ENCODE data around the gene APH1B.

The APH1B gene

GRCh38 chr15:63263519-63263918 lies 13.9 kb upstream of the APH1B start:
- Histone ChIP-seq H3K36me3 (replicated peaks; ENCODE audit: low read depth, low read length) (peaks cover 27% of the 10 kb centered on the region), H3K4me2 (ENCODE audit: low read length) (no peak overlapping the region), H3K79me2 (ENCODE audit: low read length) (no peaks in the 10 kb centered on the region), H3K27ac (ENCODE audit: low read length) (no peak overlapping the region), H3K27me3 (ENCODE audit: low read depth, low read length) (no peaks in the 10 kb centered on the region), H3K4me1 (ENCODE audit: low read length) (no peaks in the 10 kb centered on the region), H3K9me3 (ENCODE audit: insufficient read depth, low read length) (no peaks in the 10 kb centered on the region), H3K9ac (ENCODE audit: low read length) (no peak overlapping the region), H2AFZ (ENCODE audit: low read depth, low read length) (no peak overlapping the region), H4K20me1 (ENCODE audit: insufficient read depth, low read length) (no peaks in the 10 kb centered on the region), H3K4me3 (ENCODE audit: low read length) (no peak overlapping the region)
- no peak for TF ChIP-seq EZH2phosphoT487 (IDR thresholded peaks at IDR 0.05; ENCODE audit: low read depth)
- TF ChIP-seq CTCF (IDR thresholded peaks at IDR 0.05; ENCODE audit: low read depth, low read length) = no peak

- no peak overlapping the region for H3K9ac ChIP-seq (ENCODE audit: low read length)
- H3K4me2 ChIP-seq (ENCODE audit: low read length) = no peak overlapping the region
- H3K79me2 ChIP-seq (ENCODE audit: low read length) = no peaks in the 10 kb centered on the region
- no peaks in the 10 kb centered on the region for H3K4me1 ChIP-seq (ENCODE audit: low read length)
- no peak overlapping the region for H3K27ac ChIP-seq (ENCODE audit: low read length)
- H3K36me3 ChIP-seq (replicated peaks; ENCODE audit: low read depth, low read length) = peaks cover 23% of the 10 kb centered on the region
- no peaks in the 10 kb centered on the region for H3K9me3 ChIP-seq (ENCODE audit: insufficient read depth, low read length)
- H3K4me3 ChIP-seq (ENCODE audit: low read length) = no peak overlapping the region
- no peaks in the 10 kb centered on the region for H4K20me1 ChIP-seq (ENCODE audit: insufficient read depth, low read length)
- H3K27me3 ChIP-seq (ENCODE audit: low read depth, low read length) = no peaks in the 10 kb centered on the region
- no peak overlapping the region for H2AFZ ChIP-seq (ENCODE audit: low read depth, low read length)
- TF ChIP-seq EZH2phosphoT487 (IDR thresholded peaks at IDR 0.05; ENCODE audit: low read depth) (no peak), CTCF (IDR thresholded peaks at IDR 0.05; ENCODE audit: low read depth, low read length) (no peak)
Measured at GRCh38 chr15:63264688-63265293, 12.6 kb upstream of the APH1B start.

- no peak overlapping the region for H2AFZ ChIP-seq (ENCODE audit: low read depth, low read length)
- no peak overlapping the region for H3K27ac ChIP-seq (ENCODE audit: low read length)
- H3K9ac ChIP-seq (ENCODE audit: low read length) = no peak overlapping the region
- H3K9me3 ChIP-seq (ENCODE audit: insufficient read depth, low read length) = no peaks in the 10 kb centered on the region
- H3K4me2 ChIP-seq (ENCODE audit: low read length) = no peak overlapping the region
- H3K79me2 ChIP-seq (ENCODE audit: low read length) = no peaks in the 10 kb centered on the region
- no peak for TF ChIP-seq CTCF (IDR thresholded peaks at IDR 0.05; ENCODE audit: low read depth, low read length)
- TF ChIP-seq EZH2phosphoT487 (IDR thresholded peaks at IDR 0.05; ENCODE audit: low read depth) = no peak
- H3K27me3 ChIP-seq (ENCODE audit: low read depth, low read length) = no peaks in the 10 kb centered on the region
- H4K20me1 ChIP-seq (ENCODE audit: insufficient read depth, low read length) = no peaks in the 10 kb centered on the region
- H3K4me1 ChIP-seq (ENCODE audit: low read length) = peaks cover 11% of the 10 kb centered on the region; the same call in 1 of the 2 replicates
- H3K4me3 ChIP-seq (ENCODE audit: low read length) = no peak overlapping the region
- no peaks in the 10 kb centered on the region for H3K36me3 ChIP-seq (replicated peaks; ENCODE audit: low read depth, low read length)
Measured at GRCh38 chr15:63274427-63274826, 3.0 kb upstream of the APH1B start.

- no peaks in the 10 kb centered on the region for H4K20me1 ChIP-seq (ENCODE audit: insufficient read depth, low read length)
- peak overlapping the region; percentile 71 for H3K9ac ChIP-seq (ENCODE audit: low read length)
- TF ChIP-seq EZH2phosphoT487 (IDR thresholded peaks at IDR 0.05; ENCODE audit: low read depth) (no peak), CTCF (IDR thresholded peaks at IDR 0.05; ENCODE audit: low read depth, low read length) (no peak)
- H3K27ac ChIP-seq (ENCODE audit: low read length) = 0 out of 2 replicates have a peak overlapping the region, but pooled peaks have one; percentile 15
- no peaks in the 10 kb centered on the region for H3K79me2 ChIP-seq (ENCODE audit: low read length)
- peaks cover 11% of the 10 kb centered on the region; the same call in 1 of the 2 replicates for H3K4me1 ChIP-seq (ENCODE audit: low read length)
- H3K9me3 ChIP-seq (ENCODE audit: insufficient read depth, low read length) = no peaks in the 10 kb centered on the region
- peak overlapping the region; percentile 75 for H3K4me2 ChIP-seq (ENCODE audit: low read length)
- H3K36me3 ChIP-seq (replicated peaks; ENCODE audit: low read depth, low read length) = peaks cover 3% of the 10 kb centered on the region
- no peaks in the 10 kb centered on the region for H3K27me3 ChIP-seq (ENCODE audit: low read depth, low read length)
- H3K4me3 ChIP-seq (ENCODE audit: low read length) = peak overlapping the region; percentile 80
- peak overlapping the region; percentile 27; the same call in 1 of the 2 replicates for H2AFZ ChIP-seq (ENCODE audit: low read depth, low read length)
Measured at GRCh38 chr15:63276342-63277037, 915 bp upstream of the APH1B start.

All from OCI-LY3 (cell line).